GM20431 (cell line): ENCODE results near the gene DSP.

Experiments
- in situ Hi-C: fragments of 300-500 bp; cut with MseI, MboI; formaldehyde crosslinking; loops from one replicate; pipeline ENCODE4 v1.15.0; 2020; ENCODE audit warnings: low sequenced_read_pairs; ENCODE audit not compliant: unreplicated experiment

DSP gene

GRCh38 chr6:7589949-7590917 lies 48.8 kb downstream of the DSP start, which contains the start of gene SNRNP48:
TSS of gene SNRNP48 (plus strand) at chr6:7590198. CDS start at chr6:7590258, 60 bp downstream.
- in situ Hi-C loops: no loop called here

GRCh38 chr6:7590918-7591302 lies 49.4 kb downstream of the DSP start:
- in situ Hi-C loops: no loop called here

- in situ Hi-C loops: no loop called here
These were observed 50.3 kb downstream of the DSP start for GRCh38 chr6:7591770-7592169.

- in situ Hi-C loops: no loop called here
These were observed 51.8 kb downstream of the DSP start for GRCh38 chr6:7593229-7593628.

- in situ Hi-C loops: no loop called here
These were observed 53.2 kb downstream of the DSP start for GRCh38 chr6:7594579-7595125.

GRCh38 chr6:7604003-7604402 lies 62.5 kb downstream of the DSP start:
- in situ Hi-C loops: no loop called here

GRCh38 chr6:7604506-7604905 lies 63.0 kb downstream of the DSP start:
- in situ Hi-C loops: no loop called here

GRCh38 chr6:7615611-7616383 lies 74.3 kb downstream of the DSP start:
- in situ Hi-C loops: loop anchor here (10.0 kb wide), 1 partner anchor 351 kb away; no protein-coding TSS in a partner anchor

GRCh38 chr6:7617801-7618764 lies 76.6 kb downstream of the DSP start:
- in situ Hi-C loops: loop anchor here (10.0 kb wide), 1 partner anchor 353 kb away; no protein-coding TSS in a partner anchor

GRCh38 chr6:7621761-7622160 lies 80.3 kb downstream of the DSP start:
- in situ Hi-C loops: no loop called here

GRCh38 chr6:7624796-7625710 lies 83.6 kb downstream of the DSP start:
- in situ Hi-C loops: no loop called here

GRCh38 chr6:7628479-7628878 lies 87.0 kb downstream of the DSP start:
- in situ Hi-C loops: no loop called here

- in situ Hi-C loops: no loop called here
These were observed 87.4 kb downstream of the DSP start for GRCh38 chr6:7628909-7629308.

- in situ Hi-C loops: no loop called here
These were observed 87.8 kb downstream of the DSP start for GRCh38 chr6:7629321-7629720.

GRCh38 chr6:7630792-7631191 lies 89.3 kb downstream of the DSP start:
- in situ Hi-C loops: no loop called here

- in situ Hi-C loops: no loop called here
These were observed 90.0 kb downstream of the DSP start for GRCh38 chr6:7631466-7631865.

GRCh38 chr6:7632501-7633290 lies 91.2 kb downstream of the DSP start:
- in situ Hi-C loops: no loop called here

GRCh38 chr6:7633361-7633760 lies 91.9 kb downstream of the DSP start:
- in situ Hi-C loops: no loop called here
